DND-41 (cell line): ENCODE results near the gene NID2.

ENCODE experiments used
- ATAC-seq: fragments of 200-7000 bp; cut with Tn5 transposase; 3 replicates; pipeline ENCODE4 v1.9.1; 2021; ENCODE audit warnings: low read depth; ENCODE audit not compliant: insufficient read depth
- DNase-seq: peaks from one replicate; pipeline ENCODE4 v3.0.0-alpha.2; 2020
- H2AFZ ChIP-seq: 2 replicates; pipeline ENCODE4 v1.6.0; 2012; ENCODE audit warnings: low read depth, low read length
- H3K27ac ChIP-seq: 2 replicates; pipeline ENCODE4 v1.5.1; 2012; ENCODE audit warnings: low read length, inconsistent platforms
- H3K27me3 ChIP-seq: fragments of 200-600 bp; sonication (generic); 2 replicates; pipeline ENCODE4 v1.6.0; 2012; ENCODE audit warnings: low read length, mild to moderate bottlenecking, inconsistent platforms; ENCODE audit not compliant: insufficient read depth, poor library complexity
- H3K36me3 ChIP-seq: 2 replicates; pipeline ENCODE4 v1.5.1; 2012; ENCODE audit warnings: low read length, inconsistent platforms; ENCODE audit not compliant: insufficient read depth
- H3K4me1 ChIP-seq: 2 replicates; pipeline ENCODE4 v1.5.1; 2012; ENCODE audit warnings: mild to moderate bottlenecking, low read length; ENCODE audit not compliant: insufficient read depth
- H3K4me2 ChIP-seq: 2 replicates; pipeline ENCODE4 v1.6.0; 2012; ENCODE audit warnings: mild to moderate bottlenecking, moderate library complexity, low read length, inconsistent platforms; ENCODE audit not compliant: insufficient read depth
- H3K4me3 ChIP-seq, 2 experiments: fragments of 200-600 bp in 1 of 2; shearing (Covaris generic) in 1 of 2; 2 replicates each; pipeline ENCODE4 v1.5.1; 2012 to 2016; ENCODE audit warnings: inconsistent platforms in 2 of 2, low read length in 2 of 2, mild to moderate bottlenecking in 2 of 2, low read depth in 1 of 2, moderate library complexity in 1 of 2
- H3K79me2 ChIP-seq: 2 replicates; pipeline ENCODE4 v1.6.0; 2012; ENCODE audit warnings: low read length, inconsistent platforms; ENCODE audit not compliant: insufficient read depth
- H3K9ac ChIP-seq: 2 replicates; pipeline ENCODE4 v1.6.0; 2012; ENCODE audit warnings: low read depth, mild to moderate bottlenecking, inconsistent platforms, low read length, moderate library complexity
- H3K9me3 ChIP-seq: 2 replicates; pipeline ENCODE4 v1.5.1; 2012; ENCODE audit warnings: low read length, moderate library complexity, mild to moderate bottlenecking, inconsistent platforms; ENCODE audit not compliant: insufficient read depth, severe bottlenecking
- H4K20me1 ChIP-seq: 2 replicates; pipeline ENCODE4 v1.6.0; 2012; ENCODE audit warnings: low read length; ENCODE audit not compliant: insufficient read depth
- CTCF ChIP-seq: IDR thresholded peaks from 2 replicates; pipeline ENCODE4 v1.5.1; 2012; ENCODE audit warnings: borderline replicate concordance, low read length, moderate library complexity, mild to moderate bottlenecking; ENCODE audit not compliant: poor library complexity, severe bottlenecking; ENCODE audit errors: extremely low read depth
- EZH2 ChIP-seq: IDR thresholded peaks from 3 replicates; pipeline ENCODE4 v1.6.1; 2012; ENCODE audit warnings: borderline replicate concordance, low read depth, mild to moderate bottlenecking, moderate library complexity, low read length, inconsistent platforms; ENCODE audit not compliant: severe bottlenecking

Gene NID2

DNA sequence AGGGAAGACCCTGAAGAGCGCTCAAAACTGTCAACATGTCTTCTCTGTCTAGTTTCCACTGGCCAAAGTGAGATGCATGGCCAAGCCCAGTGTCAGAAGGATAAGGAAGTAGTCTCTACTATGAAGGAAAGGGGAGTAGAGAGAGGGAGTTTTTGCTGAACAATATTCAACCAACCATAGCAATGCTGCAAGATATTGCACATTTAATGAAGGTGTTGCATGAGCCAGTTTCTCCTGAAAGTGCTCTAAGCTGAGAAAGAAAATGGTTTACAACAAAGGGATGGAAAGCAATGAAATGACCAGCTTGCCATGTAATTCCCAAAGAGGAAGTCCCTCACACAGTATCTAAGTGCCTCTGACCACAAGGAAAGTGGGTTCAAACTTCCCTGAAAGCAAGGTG is 40.0 kb upstream of the NID2 start:
- no peak for ATAC-seq
- Histone ChIP-seq H3K4me1 (no peaks in the 10 kb centered on the region), H3K36me3 (no peaks in the 10 kb centered on the region), H3K9ac (no peak overlapping the region), H2AFZ (no peak overlapping the region), H3K4me3 (no peak overlapping the region), H3K4me2 (no peak overlapping the region), H3K27me3 (no peaks in the 10 kb centered on the region), H3K27ac (no peak overlapping the region), H3K9me3 (no peaks in the 10 kb centered on the region), H4K20me1 (no peaks in the 10 kb centered on the region), H3K79me2 (no peaks in the 10 kb centered on the region)
- DNase-seq, result no peak
- no peak for TF ChIP-seq CTCF
- no peak for TF ChIP-seq EZH2

DNA sequence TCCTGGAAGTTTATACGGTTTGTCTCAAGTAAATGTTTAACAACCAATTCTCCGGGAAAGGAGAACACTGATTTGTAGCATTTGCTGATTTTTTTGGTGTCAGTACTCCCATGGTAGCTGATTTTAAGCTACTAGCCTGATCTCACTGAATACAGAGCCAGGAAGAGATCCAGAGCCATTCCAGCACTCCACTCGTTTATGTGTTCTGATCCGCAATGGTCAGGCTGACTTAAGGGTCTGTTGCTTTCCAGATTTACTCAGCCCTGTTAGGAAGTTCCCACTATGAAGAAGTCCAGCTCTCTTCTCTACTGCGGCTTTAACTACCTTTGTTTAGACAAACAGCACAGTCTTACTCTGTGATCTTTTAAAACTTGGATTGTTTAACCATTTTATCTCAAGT is 38.0 kb upstream of the NID2 start:
- DNase-seq (no peak), ATAC-seq (no peak)
- H3K27ac ChIP-seq, result no peak overlapping the region
- H2AFZ ChIP-seq, result no peak overlapping the region
- H3K9ac ChIP-seq, result no peak overlapping the region
- no peaks in the 10 kb centered on the region for H3K36me3 ChIP-seq
- no peaks in the 10 kb centered on the region for H4K20me1 ChIP-seq
- no peaks in the 10 kb centered on the region for H3K4me1 ChIP-seq
- H3K9me3 ChIP-seq, result no peaks in the 10 kb centered on the region
- H3K4me2 ChIP-seq, result no peak overlapping the region
- no peak overlapping the region for H3K4me3 ChIP-seq
- TF ChIP-seq CTCF, result no peak
- TF ChIP-seq EZH2, result no peak
- no peaks in the 10 kb centered on the region for H3K27me3 ChIP-seq
- no peaks in the 10 kb centered on the region for H3K79me2 ChIP-seq

- no peak overlapping the region for H3K27ac ChIP-seq
Observed at GRCh38 chr14:52103416-52103815, 34.6 kb upstream of the NID2 start.

More at GRCh38 chr14:52103416-52103815, 34.6 kb upstream of the NID2 start:
- no peak for TF ChIP-seq CTCF
- TF ChIP-seq EZH2, result no peak
- Histone ChIP-seq H2AFZ (no peak overlapping the region), H3K27me3 (no peaks in the 10 kb centered on the region), H3K4me2 (no peak overlapping the region), H3K36me3 (no peaks in the 10 kb centered on the region), H3K4me1 (no peaks in the 10 kb centered on the region), H3K9ac (no peak overlapping the region), H3K79me2 (no peaks in the 10 kb centered on the region), H4K20me1 (no peaks in the 10 kb centered on the region), H3K9me3 (no peaks in the 10 kb centered on the region), H3K4me3 (no peak overlapping the region)
- no peak for ATAC-seq
- no peak for DNase-seq
